HUES48 (cell line): Measurements from ENCODE around the gene TJP3.

Experiments
- H3K27ac ChIP-seq: one replicate; pipeline ENCODE4 v1.7.0; 2013; ENCODE audit warnings: low read depth, low read length, inconsistent platforms
- H3K27me3 ChIP-seq: 2 replicates; pipeline ENCODE4 v1.6.1; 2013; ENCODE audit warnings: mild to moderate bottlenecking, low read length; ENCODE audit not compliant: control insufficient read depth, insufficient read depth
- H3K36me3 ChIP-seq: 2 replicates; pipeline ENCODE4 v1.6.1; 2013; ENCODE audit warnings: low read length; ENCODE audit not compliant: control insufficient read depth, insufficient read depth
- H3K4me1 ChIP-seq: 2 replicates; pipeline ENCODE4 v1.6.1; 2013; ENCODE audit warnings: mild to moderate bottlenecking, low read length; ENCODE audit not compliant: control insufficient read depth, insufficient read depth
- H3K4me3 ChIP-seq: 2 replicates; pipeline ENCODE4 v1.5.1; 2013; ENCODE audit warnings: mild to moderate bottlenecking, low read depth, low read length
- H3K9ac ChIP-seq: 2 replicates; pipeline ENCODE4 v1.6.1; 2013; ENCODE audit warnings: mild to moderate bottlenecking, low read depth, low read length, moderate library complexity
- H3K9me3 ChIP-seq: 2 replicates; pipeline ENCODE4 v1.6.1; 2013; ENCODE audit warnings: low read length; ENCODE audit not compliant: control insufficient read depth, insufficient read depth

Gene TJP3

DNA sequence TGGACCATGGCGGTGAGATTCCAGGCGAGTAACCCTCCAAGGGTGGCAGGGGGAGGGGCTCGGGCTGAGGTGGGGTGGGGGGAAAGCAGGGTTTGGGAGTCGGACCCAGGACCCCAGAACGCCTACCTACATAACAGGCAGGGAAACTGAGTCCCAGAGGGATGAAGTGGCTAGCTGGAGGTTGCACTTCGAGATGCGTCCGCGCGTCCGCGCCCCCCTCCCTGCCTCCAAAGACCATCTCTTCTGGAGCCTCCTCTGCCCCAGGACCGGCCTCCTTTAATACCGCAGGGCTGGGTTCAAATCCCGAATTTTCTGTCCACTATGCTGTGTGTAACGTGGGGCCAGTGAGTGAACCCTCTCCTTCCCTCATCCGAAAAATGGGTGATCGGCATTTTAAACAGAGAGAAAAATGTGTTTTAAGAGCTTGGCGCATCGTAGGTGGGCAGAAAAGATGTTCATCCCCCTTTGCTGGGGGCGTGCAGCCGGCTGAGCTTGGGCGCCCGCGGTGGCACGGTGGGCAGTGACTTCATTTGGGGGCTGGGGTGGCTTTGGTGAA is 13.8 kb downstream of the TJP3 start:
- H3K27me3 ChIP-seq = no peaks in the 10 kb centered on the region
- peak overlapping the region; percentile 35 for H3K27ac ChIP-seq
- peak overlapping the region; percentile 81 for H3K4me3 ChIP-seq
- no peak overlapping the region for H3K9ac ChIP-seq
- H3K4me1 ChIP-seq = peaks cover 18% of the 10 kb centered on the region; the same call in 1 of the 2 replicates
- no peaks in the 10 kb centered on the region for H3K9me3 ChIP-seq
- no peaks in the 10 kb centered on the region for H3K36me3 ChIP-seq

GRCh38 chr19:3722443-3723109 is 14.4 kb downstream of the TJP3 start:
- peak overlapping the region; percentile 81 for H3K4me3 ChIP-seq
- no peak overlapping the region for H3K9ac ChIP-seq
- H3K27me3 ChIP-seq = no peaks in the 10 kb centered on the region
- H3K9me3 ChIP-seq = no peaks in the 10 kb centered on the region
- peak overlapping the region; percentile 35 for H3K27ac ChIP-seq
- H3K36me3 ChIP-seq = no peaks in the 10 kb centered on the region
- peaks cover 18% of the 10 kb centered on the region; the same call in 1 of the 2 replicates for H3K4me1 ChIP-seq

GRCh38 chr19:3723110-3723488 is 14.9 kb downstream of the TJP3 start:
- Histone ChIP-seq H3K4me1 (peaks cover 18% of the 10 kb centered on the region; the same call in 1 of the 2 replicates), H3K27me3 (no peaks in the 10 kb centered on the region), H3K9me3 (no peaks in the 10 kb centered on the region), H3K36me3 (no peaks in the 10 kb centered on the region), H3K9ac (no peak overlapping the region), H3K4me3 (peak overlapping the region; percentile 81), H3K27ac (no peak overlapping the region)

- H3K9me3 ChIP-seq = no peaks in the 10 kb centered on the region
- no peak overlapping the region for H3K27ac ChIP-seq
- H3K4me3 ChIP-seq = no peak overlapping the region
- no peaks in the 10 kb centered on the region for H3K36me3 ChIP-seq
- H3K9ac ChIP-seq = no peak overlapping the region
- H3K4me1 ChIP-seq = peaks cover 18% of the 10 kb centered on the region; the same call in 1 of the 2 replicates
- no peaks in the 10 kb centered on the region for H3K27me3 ChIP-seq
These were observed 15.7 kb downstream of the TJP3 start for GRCh38 chr19:3723883-3724282.

DNA sequence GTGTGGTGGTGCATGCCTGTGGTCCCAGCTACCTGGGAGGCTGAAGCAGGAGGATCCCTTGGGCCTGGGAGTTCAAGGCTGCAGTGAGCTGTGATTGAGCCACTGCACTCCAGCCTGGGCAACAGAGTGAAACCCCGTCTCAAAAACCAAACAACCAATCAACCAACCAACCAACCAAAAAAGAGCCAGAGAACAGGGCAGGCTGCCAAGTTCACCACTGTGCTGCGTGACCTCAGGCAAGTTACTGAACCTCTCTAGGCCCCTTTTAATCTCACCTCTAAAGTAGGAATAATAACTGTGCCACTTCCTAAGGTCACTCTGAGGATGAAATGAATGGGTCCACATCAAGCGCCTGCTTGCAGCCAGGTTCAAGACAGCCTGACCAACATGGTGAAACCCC is 16.9 kb downstream of the TJP3 start:
- Histone ChIP-seq H3K4me1 (peaks cover 18% of the 10 kb centered on the region; the same call in 1 of the 2 replicates), H3K36me3 (no peaks in the 10 kb centered on the region), H3K9ac (no peak overlapping the region), H3K27me3 (no peaks in the 10 kb centered on the region), H3K9me3 (no peaks in the 10 kb centered on the region), H3K4me3 (no peak overlapping the region), H3K27ac (no peak overlapping the region)

DNA sequence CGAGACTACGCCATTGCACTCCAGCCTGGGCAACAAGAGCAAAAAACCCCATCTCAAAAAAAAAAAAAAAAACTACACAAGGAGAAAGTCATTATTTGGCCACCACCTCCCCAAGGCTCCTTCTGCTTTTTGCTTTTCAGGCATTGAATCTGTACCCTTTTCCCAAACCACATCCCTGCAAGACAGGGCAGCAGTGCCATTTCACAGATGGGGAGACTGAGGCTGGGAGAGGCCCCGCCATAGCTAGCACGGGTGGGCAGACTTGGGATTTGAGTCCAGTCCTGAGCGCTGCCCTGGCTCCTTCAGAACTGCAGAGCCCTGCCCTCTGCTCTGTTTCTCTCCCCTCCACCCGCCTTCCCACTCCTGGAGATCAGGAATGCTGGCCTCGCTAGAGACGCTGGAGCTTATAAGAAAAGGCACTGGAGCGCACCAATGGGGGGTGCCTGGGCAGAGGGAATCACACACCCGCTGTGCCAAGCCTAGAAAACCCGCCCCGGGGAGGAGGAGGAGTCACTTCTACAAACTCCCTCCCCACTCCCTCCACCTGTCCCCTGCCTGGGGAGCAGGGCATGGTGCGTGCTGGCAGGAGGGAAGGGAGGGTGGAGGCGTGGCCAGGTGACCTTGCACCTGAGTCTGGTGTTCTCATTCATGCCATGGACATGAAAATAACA is 17.6 kb downstream of the TJP3 start:
- Histone ChIP-seq H3K9ac (no peak overlapping the region), H3K27ac (peak overlapping the region; percentile 50), H3K4me3 (no peak overlapping the region), H3K36me3 (no peaks in the 10 kb centered on the region; the same call in 1 of the 2 replicates), H3K27me3 (no peaks in the 10 kb centered on the region), H3K9me3 (no peaks in the 10 kb centered on the region), H3K4me1 (peaks cover 14% of the 10 kb centered on the region; the same call in 1 of the 2 replicates)

- peaks cover 11% of the 10 kb centered on the region for H3K36me3 ChIP-seq
- H3K27ac ChIP-seq = no peak overlapping the region
- no peak overlapping the region for H3K9ac ChIP-seq
- H3K4me1 ChIP-seq = peaks cover 3% of the 10 kb centered on the region; the same call in 1 of the 2 replicates
- no peak overlapping the region for H3K4me3 ChIP-seq
- no peaks in the 10 kb centered on the region for H3K27me3 ChIP-seq
- no peaks in the 10 kb centered on the region for H3K9me3 ChIP-seq
These were observed 22.3 kb downstream of the TJP3 start for GRCh38 chr19:3730457-3730958.

GRCh38 chr19:3732108-3732507 is 23.9 kb downstream of the TJP3 start:
- Histone ChIP-seq H3K4me3 (no peak overlapping the region), H3K36me3 (peaks cover 16% of the 10 kb centered on the region), H3K4me1 (no peaks in the 10 kb centered on the region), H3K27me3 (no peaks in the 10 kb centered on the region), H3K9me3 (no peaks in the 10 kb centered on the region), H3K27ac (no peak overlapping the region), H3K9ac (no peak overlapping the region)

GRCh38 chr19:3733549-3734309 is 25.5 kb downstream of the TJP3 start:
- Histone ChIP-seq H3K27ac (no peak overlapping the region), H3K9ac (no peak overlapping the region), H3K4me3 (no peak overlapping the region), H3K4me1 (no peaks in the 10 kb centered on the region), H3K9me3 (no peaks in the 10 kb centered on the region), H3K27me3 (no peaks in the 10 kb centered on the region), H3K36me3 (peaks cover 27% of the 10 kb centered on the region)

GRCh38 chr19:3734310-3734600 is 26.1 kb downstream of the TJP3 start:
- Histone ChIP-seq H3K9me3 (no peaks in the 10 kb centered on the region), H3K27ac (no peak overlapping the region), H3K36me3 (peaks cover 30% of the 10 kb centered on the region), H3K4me3 (no peak overlapping the region), H3K4me1 (no peaks in the 10 kb centered on the region), H3K9ac (no peak overlapping the region), H3K27me3 (no peaks in the 10 kb centered on the region)
